Ovary (tissue), 3 donors: ENCODE data around the gene SVOPL.

ENCODE experiments used
- CTCF ChIP-seq, 3 donors: fragments of 450-650 bp in 2 of 3; fragments of 200-600 bp in 1 of 3; IDR thresholded peaks; one replicate each; pipeline versions ENCODE4 v1.5.1 to v1.8.0; 2016 to 2022; ENCODE audit warnings: antibody characterized with exemption in 3 of 3, mild to moderate bottlenecking in 1 of 3
- EP300 ChIP-seq: sonication (generic); formaldehyde crosslinking; IDR thresholded peaks from one replicate; pipeline ENCODE4 v1.6.1; 2017; ENCODE audit warnings: antibody characterized with exemption
- POLR2A ChIP-seq: fragments of 450-650 bp; IDR thresholded peaks from one replicate; pipeline ENCODE4 v1.6.1; 2017; ENCODE audit warnings: antibody characterized with exemption, mild to moderate bottlenecking, moderate library complexity
- donor health status: DM: no; HTN: no; CAD: no.

- TF ChIP-seq CTCF (IDR thresholded peaks at IDR 0.05) = no peak
- no peak for TF ChIP-seq POLR2A
- TF ChIP-seq EP300 = no peak
Observed at GRCh38 chr7:138727336-138728099, 26.4 kb upstream of the SVOPL start.
